Subcutaneous adipose tissue (tissue), 4 donors: ENCODE results near the gene ZNF569. TPM values are rescaled to one million over a fixed set of nuclear protein-coding genes. Genes with fewer than 3 reads are reported as not detected.

Experiments used
- CTCF ChIP-seq: fragments of 450-650 bp; IDR thresholded peaks from one replicate; pipeline ENCODE4 v1.5.1; 2016; ENCODE audit warnings: low read depth, mild to moderate bottlenecking, control low read depth, antibody characterized with exemption, moderate library complexity
- total RNA-seq, 4 donors: library from RNA; depleted of rRNA; stranded (reverse); fragments of >200 nt; gene quantifications; one replicate each; pipeline ENCODE4 v1.1.0, GENCODE V29; 2016

The ZNF569 gene
- total RNA-seq, 4 donors from 2014 or later, result 4.7 to 13.9 (median 8.0) TPM

DNA sequence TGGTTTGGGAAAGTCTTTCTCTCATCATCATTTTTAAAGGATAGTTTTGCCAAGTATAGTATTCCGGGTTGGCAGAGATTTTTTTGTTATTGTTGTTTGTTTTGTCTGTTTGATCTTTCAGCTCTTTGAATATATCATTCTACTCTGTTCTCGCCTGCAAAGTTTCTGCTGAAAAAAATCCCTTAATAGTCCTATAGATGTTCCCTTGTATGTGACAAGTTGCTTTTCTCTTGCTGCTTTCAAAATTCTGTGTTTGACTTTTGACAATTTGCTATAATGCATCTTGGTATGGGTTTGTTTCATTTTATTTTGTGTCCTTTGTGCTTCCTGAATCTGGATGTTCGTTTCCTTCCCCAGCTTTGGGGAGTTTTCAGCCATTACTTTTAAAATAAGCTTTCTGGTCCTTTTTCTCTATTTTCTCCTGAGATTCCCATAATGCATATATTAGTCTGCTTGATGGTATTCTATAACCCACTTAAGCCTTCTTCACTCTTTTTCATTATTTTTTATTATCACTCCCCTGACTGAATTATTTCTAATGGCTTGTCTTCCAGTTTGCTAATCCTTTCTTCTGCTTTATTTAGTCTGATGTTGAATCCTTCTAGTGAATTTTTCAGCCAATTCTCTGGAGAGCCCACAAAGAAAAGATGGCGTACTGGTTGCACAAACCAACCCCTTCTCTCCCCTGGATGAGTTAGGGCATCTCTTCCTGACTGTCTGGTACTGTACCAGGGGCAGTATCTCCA lies 14.6 kb downstream of the ZNF569 start:
- TF ChIP-seq CTCF, result no peak

DNA sequence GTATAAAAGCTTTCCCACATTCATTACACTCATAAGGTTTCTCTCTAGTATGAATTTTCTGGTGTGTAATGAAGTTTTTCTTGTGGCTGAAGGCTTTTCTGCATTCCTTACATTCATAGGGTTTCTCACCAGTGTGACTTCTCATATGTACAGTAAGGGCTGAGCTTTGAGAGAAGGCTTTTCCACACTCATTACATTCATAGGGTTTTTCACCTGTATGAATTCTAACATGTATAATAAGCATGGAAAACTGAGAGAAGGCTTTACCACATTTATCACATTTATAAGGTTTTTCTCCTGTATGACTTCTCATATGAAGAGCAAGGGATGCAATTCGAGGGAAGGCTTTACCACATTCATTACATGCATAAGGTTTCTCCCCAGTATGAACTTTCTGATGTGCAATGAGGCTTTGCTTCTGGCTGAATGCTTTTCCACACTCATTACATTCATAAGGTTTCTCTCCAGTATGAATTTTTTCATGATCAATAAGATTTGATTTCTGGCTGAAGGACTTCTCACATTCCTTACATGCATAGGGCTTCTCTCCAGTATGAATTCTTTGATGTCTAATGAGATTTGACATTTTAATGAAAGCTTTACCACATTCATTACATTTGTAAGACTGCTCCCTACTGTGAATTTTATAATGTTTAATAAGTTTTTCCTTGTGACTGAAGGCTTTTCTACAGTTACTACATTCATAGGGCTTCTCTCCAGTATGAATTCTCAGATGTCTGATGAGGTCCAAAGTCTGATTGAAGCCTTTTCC lies 53.7 kb downstream of the ZNF569 start:
- no peak for TF ChIP-seq CTCF

GRCh38 chr19:37412700-37413099 lies 54.5 kb downstream of the ZNF569 start:
- TF ChIP-seq CTCF, result no peak

DNA sequence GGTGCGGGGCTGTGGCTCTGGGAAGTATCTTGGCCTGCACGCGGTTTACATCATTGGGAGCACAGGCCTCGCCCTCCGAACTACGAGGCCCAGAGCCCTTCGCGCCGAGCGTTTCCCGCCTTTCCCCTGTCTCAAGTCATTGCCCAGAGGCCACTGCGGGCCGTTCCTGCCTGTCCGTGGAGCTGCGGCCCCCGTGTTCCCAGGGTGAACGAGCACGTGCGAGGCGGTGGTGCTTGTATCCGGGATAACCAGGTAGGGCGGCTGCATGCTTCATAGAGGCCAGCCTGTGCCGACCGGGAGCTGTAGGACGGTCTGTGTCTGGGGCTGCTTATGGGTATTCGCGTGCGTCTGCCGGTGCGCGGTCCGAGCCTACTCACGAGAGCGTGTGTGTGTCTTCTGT lies 63.8 kb downstream of the ZNF569 start:
- TF ChIP-seq CTCF, result no peak

DNA sequence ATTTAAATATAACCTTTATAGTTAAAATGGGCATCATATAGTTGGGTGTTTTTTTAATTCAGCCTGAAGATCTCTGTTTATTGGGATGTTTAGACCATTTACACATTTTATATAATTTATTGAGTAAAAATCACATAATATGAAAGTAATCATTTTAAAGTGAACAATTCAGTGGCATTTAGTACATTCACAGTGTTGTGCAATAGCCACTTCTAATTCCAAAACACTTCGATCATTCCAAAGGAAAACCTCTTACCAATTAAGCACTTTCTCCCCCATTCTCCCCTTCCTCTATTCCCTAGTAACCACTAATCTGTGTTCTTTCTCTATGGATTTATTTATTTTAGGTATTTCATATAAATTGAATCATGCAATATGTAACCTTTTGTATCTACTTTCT lies 66.2 kb downstream of the ZNF569 start:
- TF ChIP-seq CTCF, result no peak

- no peak for TF ChIP-seq CTCF
These were observed 78.0 kb downstream of the ZNF569 start for GRCh38 chr19:37389234-37389633.

DNA sequence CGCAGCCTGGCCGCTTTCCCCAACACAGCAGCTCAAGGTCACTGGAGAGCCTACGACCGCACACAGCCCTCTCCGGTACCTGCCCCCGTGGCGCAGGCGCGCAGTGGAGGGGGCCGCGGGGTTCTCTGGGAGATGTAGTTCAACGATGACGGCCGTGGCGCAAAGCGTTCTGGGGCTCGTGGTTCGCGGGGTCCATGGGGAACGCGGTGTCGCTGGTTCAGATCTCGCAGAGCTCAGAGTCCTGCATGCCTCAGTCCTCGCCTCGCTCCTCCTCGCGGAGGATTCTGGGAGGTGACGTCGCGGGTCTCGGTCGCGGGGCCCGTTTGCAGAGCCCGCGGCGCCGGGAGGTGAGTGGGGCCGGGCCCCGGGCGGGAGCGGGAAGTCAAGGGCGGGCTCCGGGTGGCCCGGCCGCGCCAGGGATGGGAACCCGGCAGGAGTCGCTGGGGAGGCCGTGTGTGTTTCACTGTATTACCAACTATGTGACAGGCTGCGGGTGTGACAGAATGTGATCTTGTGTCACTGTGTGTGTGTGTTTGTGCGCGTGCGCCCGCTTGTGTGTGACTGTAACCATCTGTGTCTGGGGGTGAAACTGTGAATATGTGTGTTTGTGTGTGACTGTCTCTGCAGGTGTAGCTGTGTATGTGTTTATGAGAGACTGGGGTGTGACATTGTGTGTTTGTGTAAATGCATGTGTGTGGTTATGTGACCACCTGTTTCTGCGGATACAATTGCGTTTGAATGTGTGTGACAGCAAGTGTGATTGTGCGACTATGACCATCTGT lies 96.2 kb downstream of the ZNF569 start, which contains the start of gene ZNF527:
TSS of gene ZNF527 (plus strand) at position 220 of the 782 bp plus-strand sequence. CDS start 3,100 bp downstream, outside the sequence.
- no peak for TF ChIP-seq CTCF
